SK-N-SH treated with all-trans-retinoic acid at 6 μM for 48 hours (cell line): ENCODE measurements around the gene CATSPERD.

Source experiments
- ATAC-seq: fragments of 200-7000 bp; cut with Tn5 transposase; 3 replicates; pipeline ENCODE4 v1.9.1; 2020; ENCODE audit warnings: mild to moderate bottlenecking, moderate library complexity
- BACH2 ChIP-seq: fragments of 250-450 bp; sonication (Bioruptor Pico); IDR thresholded peaks from 2 replicates; pipeline ENCODE4 v1.9.0; 2021; ENCODE audit warnings: mild to moderate bottlenecking, borderline replicate concordance
- CSDC2 ChIP-seq: fragments of 250-450 bp; sonication (Bioruptor Pico); IDR thresholded peaks from 2 replicates; pipeline ENCODE4 v1.5.0; 2020; ENCODE audit warnings: mild to moderate bottlenecking, moderate library complexity
- CSRNP3 ChIP-seq: fragments of 250-450 bp; sonication (Bioruptor Pico); IDR thresholded peaks from 2 replicates; pipeline ENCODE4 v1.5.1; 2021; ENCODE audit warnings: mild to moderate bottlenecking, moderate library complexity
- ESRRG ChIP-seq: fragments of 250-450 bp; sonication (Bioruptor Pico); IDR thresholded peaks from 2 replicates; pipeline ENCODE4 v1.6.1; 2021; ENCODE audit warnings: mild to moderate bottlenecking
- GLIS3 ChIP-seq: fragments of 250-450 bp; sonication (Bioruptor Pico); IDR thresholded peaks from 2 replicates; pipeline ENCODE4 v1.5.0; 2020; ENCODE audit warnings: mild to moderate bottlenecking, moderate library complexity
- ISL1 ChIP-seq: fragments of 250-450 bp; sonication (Bioruptor Pico); IDR thresholded peaks from 2 replicates; pipeline ENCODE4 v2.1.2; 2022; ENCODE audit warnings: mild to moderate bottlenecking, moderate library complexity
- OSR1 ChIP-seq: fragments of 250-450 bp; sonication (Bioruptor Pico); IDR thresholded peaks from 2 replicates; pipeline ENCODE4 v1.8.0; 2022; ENCODE audit warnings: moderate library complexity, mild to moderate bottlenecking, inconsistent platforms
- PATZ1 ChIP-seq: fragments of 250-450 bp; sonication (Bioruptor Pico); IDR thresholded peaks from 2 replicates; pipeline ENCODE4 v1.8.0; 2020; ENCODE audit warnings: mild to moderate bottlenecking, moderate library complexity, borderline replicate concordance
- PPARA ChIP-seq: fragments of 250-450 bp; sonication (Bioruptor Pico); IDR thresholded peaks from 2 replicates; pipeline ENCODE4 v1.5.0; 2020; ENCODE audit warnings: mild to moderate bottlenecking, borderline replicate concordance
- SNAI2 ChIP-seq: fragments of 250-450 bp; sonication (Bioruptor Pico); IDR thresholded peaks from 2 replicates; pipeline ENCODE4 v1.5.0; 2020; ENCODE audit warnings: mild to moderate bottlenecking, moderate library complexity
- TCF4 ChIP-seq: fragments of 250-450 bp; sonication (Bioruptor Pico); IDR thresholded peaks from 2 replicates; pipeline ENCODE4 v1.8.0; 2021; ENCODE audit warnings: mild to moderate bottlenecking, moderate library complexity, borderline replicate concordance
- TSHZ2 ChIP-seq: fragments of 250-450 bp; sonication (Bioruptor Pico); IDR thresholded peaks from 2 replicates; pipeline ENCODE4 v1.5.0; 2020; ENCODE audit warnings: mild to moderate bottlenecking, moderate library complexity
- ZC3H10 ChIP-seq: fragments of 250-450 bp; sonication (Bioruptor Pico); IDR thresholded peaks from 2 replicates; pipeline ENCODE4 v1.5.1; 2021; ENCODE audit warnings: mild to moderate bottlenecking, moderate library complexity
- ZFP3 ChIP-seq: fragments of 250-450 bp; sonication (Bioruptor Pico); IDR thresholded peaks from 2 replicates; pipeline ENCODE4 v1.5.0; 2020; ENCODE audit warnings: mild to moderate bottlenecking, moderate library complexity
- ZFP30 ChIP-seq: fragments of 450-650 bp; formaldehyde crosslinking; IDR thresholded peaks from 2 replicates; pipeline ENCODE4 v1.5.0; 2022; ENCODE audit warnings: mild to moderate bottlenecking, moderate library complexity
- ZNF565 ChIP-seq: fragments of 450-650 bp; formaldehyde crosslinking; conservative IDR thresholded peaks from 2 replicates; pipeline ENCODE4 v1.5.0; 2020; ENCODE audit warnings: low read depth, mild to moderate bottlenecking, moderate library complexity
- ZNF70 ChIP-seq: fragments of 450-650 bp; formaldehyde crosslinking; IDR thresholded peaks from 2 replicates; pipeline ENCODE4 v1.5.0; 2020; ENCODE audit warnings: mild to moderate bottlenecking, moderate library complexity
- ZNF8 ChIP-seq: fragments of 450-650 bp; formaldehyde crosslinking; IDR thresholded peaks from 2 replicates; pipeline ENCODE4 v1.5.0; 2020; ENCODE audit warnings: mild to moderate bottlenecking, moderate library complexity
- TF ChIP-seq, protein P1 (sequence below): fragments of 250-450 bp; sonication (Bioruptor Pico); IDR thresholded peaks from 2 replicates; pipeline ENCODE4 v1.8.0; 2021; ENCODE audit warnings: low read depth, mild to moderate bottlenecking, moderate library complexity, borderline replicate concordance

The CATSPERD gene

GRCh38 chr19:5818594-5818993, 98.2 kb downstream of the CATSPERD start (continued):
- no peak for TF ChIP-seq SNAI2 (CRISPR knock-in tag)
- no peak for TF ChIP-seq CSRNP3 (CRISPR knock-in tag)
- no peak for TF ChIP-seq ZNF70 (CRISPR knock-in tag)
- TF ChIP-seq ZNF565 (CRISPR knock-in tag) = no peak
- no peak for TF ChIP-seq TCF4 (CRISPR knock-in tag)
- TF ChIP-seq ESRRG (CRISPR knock-in tag) = no peak
- TF ChIP-seq GLIS3 (CRISPR knock-in tag) = no peak
- no peak for TF ChIP-seq PPARA (CRISPR knock-in tag)
- TF ChIP-seq TSHZ2 = no peak
- no peak for TF ChIP-seq ZC3H10 (CRISPR knock-in tag)
- TF ChIP-seq, all 23 proteins: peak for 0

DNA sequence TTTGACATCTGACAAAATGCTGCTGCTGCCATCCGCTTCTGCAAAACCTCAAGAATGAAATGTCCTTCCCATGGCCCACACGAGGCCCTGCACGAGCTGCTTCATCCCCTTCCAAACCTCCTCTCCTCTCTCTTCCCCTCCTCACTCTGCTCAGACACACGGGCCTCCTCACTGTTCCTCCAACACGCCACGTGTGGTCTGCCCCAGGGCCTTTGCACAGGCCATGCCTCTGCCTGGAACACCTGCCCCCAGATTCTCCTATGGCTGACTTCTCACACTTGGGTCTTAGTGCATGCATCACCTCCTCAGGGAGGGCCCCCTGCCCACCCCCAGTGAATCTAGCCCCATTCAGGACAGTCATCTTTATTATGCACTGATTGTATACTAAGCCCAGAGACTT, 100.3 kb downstream of the CATSPERD start:
- no peak for TF ChIP-seq GLIS3 (CRISPR knock-in tag)
- TF ChIP-seq ZFP3 = no peak
- no peak for TF ChIP-seq ZC3H10 (CRISPR knock-in tag)
- TF ChIP-seq BACH2 (CRISPR knock-in tag) = no peak
- no peak for TF ChIP-seq ZNF70 (CRISPR knock-in tag)
- no peak for TF ChIP-seq OSR1 (CRISPR knock-in tag)
- no peak for TF ChIP-seq SNAI2 (CRISPR knock-in tag)
- TF ChIP-seq ISL1 (CRISPR knock-in tag) = no peak
- no peak for TF ChIP-seq TCF4 (CRISPR knock-in tag)
- TF ChIP-seq PPARA (CRISPR knock-in tag) = no peak
- no peak for TF ChIP-seq ZNF8 (CRISPR knock-in tag)
- ATAC-seq = no peak

GRCh38 chr19:5821521-5822180, 101.2 kb downstream of the CATSPERD start:
- no peak for TF ChIP-seq PPARA (CRISPR knock-in tag)
- TF ChIP-seq ZFP30 (CRISPR knock-in tag) = no peak
- no peak for TF ChIP-seq TSHZ2
- no peak for TF ChIP-seq SNAI2 (CRISPR knock-in tag)
- ATAC-seq = no peak

DNA sequence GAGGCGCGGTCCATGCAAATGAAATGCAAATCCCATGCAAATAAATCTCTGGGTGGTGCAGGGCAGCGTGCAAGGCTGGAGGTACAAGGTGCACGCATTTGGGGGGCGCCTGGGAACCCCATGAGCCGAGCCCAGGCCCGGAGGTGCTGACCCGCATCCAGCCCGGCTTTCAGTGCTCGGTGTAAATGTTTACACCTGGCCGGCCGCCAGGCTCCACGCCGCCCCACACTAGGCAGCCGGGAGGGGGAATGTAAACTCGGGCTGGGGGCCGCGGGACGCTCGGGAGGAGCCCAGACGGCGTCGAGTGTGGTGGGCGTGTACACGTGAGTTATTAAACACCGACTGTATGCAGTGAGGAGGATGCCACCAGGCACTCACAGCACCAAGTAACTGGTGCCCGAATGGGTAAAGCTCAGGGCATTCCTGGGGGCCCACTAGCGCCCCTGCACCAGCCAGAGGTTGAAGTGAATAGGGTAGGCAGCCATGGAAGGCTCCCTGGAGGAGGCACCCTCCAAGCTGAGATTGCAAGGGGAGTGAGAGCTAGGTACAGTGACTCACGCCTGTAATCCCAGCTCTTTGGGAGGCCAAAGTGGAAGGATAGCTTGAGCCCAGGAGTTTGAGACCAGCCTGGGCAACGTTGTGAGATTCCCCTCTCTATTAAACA, 101.9 kb downstream of the CATSPERD start:
- no peak for ATAC-seq
- TF ChIP-seq ISL1 (CRISPR knock-in tag) = no peak
- TF ChIP-seq ZC3H10 (CRISPR knock-in tag) = no peak
- no peak for TF ChIP-seq PATZ1
- TF ChIP-seq CSDC2 (CRISPR knock-in tag) = no peak
- TF ChIP-seq TCF4 (CRISPR knock-in tag) = no peak
- TF ChIP-seq OSR1 (CRISPR knock-in tag) = no peak
- TF ChIP-seq ESRRG (CRISPR knock-in tag) = no peak
- no peak for TF ChIP-seq TSHZ2
- TF ChIP-seq GLIS3 (CRISPR knock-in tag) = no peak
- TF ChIP-seq, protein P1, sequence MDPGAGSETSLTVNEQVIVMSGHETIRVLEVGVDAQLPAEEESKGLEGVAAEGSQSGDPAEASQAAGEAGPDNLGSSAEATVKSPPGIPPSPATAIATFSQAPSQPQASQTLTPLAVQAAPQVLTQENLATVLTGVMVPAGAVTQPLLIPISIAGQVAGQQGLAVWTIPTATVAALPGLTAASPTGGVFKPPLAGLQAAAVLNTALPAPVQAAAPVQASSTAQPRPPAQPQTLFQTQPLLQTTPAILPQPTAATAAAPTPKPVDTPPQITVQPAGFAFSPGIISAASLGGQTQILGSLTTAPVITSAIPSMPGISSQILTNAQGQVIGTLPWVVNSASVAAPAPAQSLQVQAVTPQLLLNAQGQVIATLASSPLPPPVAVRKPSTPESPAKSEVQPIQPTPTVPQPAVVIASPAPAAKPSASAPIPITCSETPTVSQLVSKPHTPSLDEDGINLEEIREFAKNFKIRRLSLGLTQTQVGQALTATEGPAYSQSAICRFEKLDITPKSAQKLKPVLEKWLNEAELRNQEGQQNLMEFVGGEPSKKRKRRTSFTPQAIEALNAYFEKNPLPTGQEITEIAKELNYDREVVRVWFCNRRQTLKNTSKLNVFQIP (CRISPR knock-in tag) = no peak
